ENCODE measurements around the gene PTGES3L. TPM values are rescaled to one million over a fixed set of nuclear protein-coding genes. Genes with fewer than 3 reads are reported as not detected.
A peak's percentile ranks its signal among the peaks of the same experiment; 100 is the strongest.

PTGES3L gene
- total RNA-seq, 1 donor from 2014 or later, result 2.0 TPM

- DNase-seq (peak; percentile 54), ATAC-seq (ENCODE audit: low read depth) (peak; percentile 3)
- Mint-ChIP-seq H3K27ac (peak overlapping the region; percentile 78), H3K36me3 (ENCODE audit: low read depth) (peaks cover 13% of the 10 kb centered on the region), H3K4me3 (peak overlapping the region; percentile 92), H3K4me1 (peaks cover 24% of the 10 kb centered on the region), H3K9me3 (no peaks in the 10 kb centered on the region), H3K27me3 (no peaks in the 10 kb centered on the region)
- POLR2A ChIA-PET, result interaction anchor here (0.6 to 2.5 kb wide), 16 partner anchors 8 to 1100 kb away, joined by 3 to 22 read pairs (median 6); partner anchors contain the start of genes IFI35, RPL27, TMEM106A and VPS25
- no peak for TF ChIP-seq CTCF (IDR thresholded peaks at IDR 0.05)
- CTCF ChIA-PET, result no interaction called here
- intact Hi-C loops (cut with micrococcal nuclease), result loop anchor here (2.0 to 5.0 kb wide), 2 partner anchors 14 to 191 kb away; partner anchors contain the start of genes IFI35 and TMEM106A
Measured at GRCh38 chr17:43020789-43021740, 41.2 kb upstream of the PTGES3L start.

GRCh38 chr17:43020030-43020621 lies 40.2 kb upstream of the PTGES3L start:
- Mint-ChIP-seq H3K4me1 (peaks cover 21% of the 10 kb centered on the region), H3K36me3 (ENCODE audit: low read depth) (peaks cover 22% of the 10 kb centered on the region), H3K9me3 (no peaks in the 10 kb centered on the region), H3K27ac (peak overlapping the region; percentile 41), H3K27me3 (no peaks in the 10 kb centered on the region), H3K4me3 (peak overlapping the region; percentile 92)
- intact Hi-C loops (cut with micrococcal nuclease), result loop anchor here (2.0 to 5.0 kb wide), 2 partner anchors 13 to 192 kb away; partner anchors contain the start of genes IFI35 and TMEM106A
- ChIA-PET CTCF (no interaction called here), POLR2A (interaction anchor here (2.1 to 2.5 kb wide), 4 partner anchors 7 to 348 kb away, joined by 10 to 22 read pairs (median 16); partner anchors contain the start of genes IFI35 and TMEM106A)
- DNase-seq (no peak), ATAC-seq (ENCODE audit: low read depth) (no peak)
- TF ChIP-seq CTCF (IDR thresholded peaks at IDR 0.05), result no peak

- H3K36me3 Mint-ChIP-seq (ENCODE audit: low read depth), result peaks cover 26% of the 10 kb centered on the region
- H3K4me3 Mint-ChIP-seq, result no peak overlapping the region
- H3K4me1 Mint-ChIP-seq, result peaks cover 16% of the 10 kb centered on the region
- CTCF ChIA-PET, result no interaction called here
- no peaks in the 10 kb centered on the region for H3K9me3 Mint-ChIP-seq
- DNase-seq, result no peak
- no peak for TF ChIP-seq CTCF (IDR thresholded peaks at IDR 0.05)
- no peaks in the 10 kb centered on the region for H3K27me3 Mint-ChIP-seq
- POLR2A ChIA-PET, result no interaction called here
- intact Hi-C loops (cut with micrococcal nuclease), result no loop called here
- H3K27ac Mint-ChIP-seq, result no peak overlapping the region
- no peak for ATAC-seq (ENCODE audit: low read depth)
Measured at GRCh38 chr17:43019418-43019817, 39.5 kb upstream of the PTGES3L start.

GRCh38 chr17:43018932-43019331 lies 39.1 kb upstream of the PTGES3L start:
- Mint-ChIP-seq H3K4me3 (no peak overlapping the region), H3K4me1 (peaks cover 11% of the 10 kb centered on the region), H3K9me3 (no peaks in the 10 kb centered on the region), H3K27ac (no peak overlapping the region), H3K27me3 (no peaks in the 10 kb centered on the region), H3K36me3 (ENCODE audit: low read depth) (peaks cover 31% of the 10 kb centered on the region)
- ATAC-seq (ENCODE audit: low read depth) (no peak), DNase-seq (no peak)
- ChIA-PET POLR2A (interaction anchor here (0.5 to 0.6 kb wide), 2 partner anchors 11 to 295 kb away, joined by 3 to 4 read pairs; no protein-coding TSS in a partner anchor), CTCF (no interaction called here)
- intact Hi-C loops (cut with micrococcal nuclease), result no loop called here
- no peak for TF ChIP-seq CTCF (IDR thresholded peaks at IDR 0.05)
